ENCODE results near the gene CIZ1.
A peak's percentile ranks its signal among the peaks of the same experiment; 100 is the strongest.

CIZ1 gene

DNA sequence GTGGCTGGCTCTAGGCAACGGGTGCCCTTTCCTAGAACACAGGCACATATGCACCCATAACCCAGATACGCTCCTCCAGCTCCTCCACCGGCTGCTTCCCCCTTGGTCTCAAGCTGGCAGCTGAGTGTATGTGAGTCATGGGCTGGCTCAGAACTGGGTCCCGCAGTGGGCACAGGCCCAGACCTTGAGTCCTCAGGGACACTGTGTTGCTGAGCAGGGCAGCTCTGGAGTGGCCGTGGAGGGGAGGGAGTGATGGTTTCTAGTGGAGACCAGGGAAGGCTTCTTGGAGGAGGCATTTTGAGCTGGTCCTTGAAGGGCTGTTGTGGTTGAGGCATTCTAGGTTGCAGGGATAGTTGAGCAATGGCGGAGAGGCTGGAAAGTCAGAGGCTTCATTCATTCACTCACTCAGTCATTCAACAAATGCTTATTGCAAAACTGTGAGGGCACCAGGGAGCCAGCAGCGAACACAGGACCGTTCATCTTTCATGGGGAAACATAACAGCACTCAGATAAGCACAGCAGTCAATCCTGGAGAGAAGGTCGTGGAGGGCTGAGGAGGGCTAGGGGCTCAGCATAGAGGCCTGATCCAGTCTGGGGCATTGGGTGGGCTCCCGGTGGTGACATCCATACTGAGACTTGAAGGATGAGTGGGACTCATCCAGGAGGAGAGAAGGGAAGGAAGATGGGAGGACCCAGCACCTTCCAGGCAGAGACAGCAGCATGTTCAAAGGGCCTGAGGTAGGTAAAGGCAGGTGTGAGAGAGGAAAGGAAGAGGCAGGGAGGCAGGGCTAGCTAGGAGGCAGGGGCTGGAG lies 29.0 kb downstream of the CIZ1 start:
- no peak for DNase-seq (ENCODE audit: low spot score)

DNA sequence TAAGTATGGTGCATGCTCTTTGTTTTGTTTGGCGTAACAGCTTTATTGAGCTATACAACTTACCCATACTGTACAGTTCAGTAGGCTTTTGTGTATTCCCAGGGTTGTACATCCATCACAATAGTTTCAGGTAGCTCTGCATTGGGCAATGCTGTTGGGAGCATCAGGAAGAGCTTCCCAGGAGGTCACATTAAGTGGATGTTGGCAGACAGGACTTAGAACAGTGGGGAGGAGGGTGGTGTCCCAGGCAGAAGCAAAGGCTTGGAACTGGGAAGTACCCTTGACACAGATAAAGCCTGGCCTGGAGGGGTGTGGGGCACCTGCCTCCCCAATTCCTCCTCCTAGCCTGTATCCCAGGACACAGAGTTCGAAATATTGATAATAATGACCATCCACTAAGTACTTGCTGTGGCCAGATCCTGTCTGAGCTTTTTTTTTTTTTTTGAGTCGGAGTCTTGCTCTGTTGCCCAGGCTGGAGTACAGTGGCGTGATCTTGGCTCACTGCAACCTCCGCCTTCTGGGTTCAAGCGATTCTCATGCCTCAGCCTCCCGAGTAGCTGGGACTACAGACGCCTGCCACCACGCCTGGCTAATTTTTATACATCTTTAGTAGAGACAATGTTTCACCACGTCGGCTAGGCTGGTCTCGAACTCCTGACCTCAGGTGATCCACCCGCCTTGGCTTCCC lies 30.0 kb downstream of the CIZ1 start:
- no peak for DNase-seq (ENCODE audit: low spot score)

- DNase-seq (ENCODE audit: low spot score), result peak; percentile 54
Observed at GRCh38 chr9:128160603-128160987, 30.8 kb downstream of the CIZ1 start.

DNA sequence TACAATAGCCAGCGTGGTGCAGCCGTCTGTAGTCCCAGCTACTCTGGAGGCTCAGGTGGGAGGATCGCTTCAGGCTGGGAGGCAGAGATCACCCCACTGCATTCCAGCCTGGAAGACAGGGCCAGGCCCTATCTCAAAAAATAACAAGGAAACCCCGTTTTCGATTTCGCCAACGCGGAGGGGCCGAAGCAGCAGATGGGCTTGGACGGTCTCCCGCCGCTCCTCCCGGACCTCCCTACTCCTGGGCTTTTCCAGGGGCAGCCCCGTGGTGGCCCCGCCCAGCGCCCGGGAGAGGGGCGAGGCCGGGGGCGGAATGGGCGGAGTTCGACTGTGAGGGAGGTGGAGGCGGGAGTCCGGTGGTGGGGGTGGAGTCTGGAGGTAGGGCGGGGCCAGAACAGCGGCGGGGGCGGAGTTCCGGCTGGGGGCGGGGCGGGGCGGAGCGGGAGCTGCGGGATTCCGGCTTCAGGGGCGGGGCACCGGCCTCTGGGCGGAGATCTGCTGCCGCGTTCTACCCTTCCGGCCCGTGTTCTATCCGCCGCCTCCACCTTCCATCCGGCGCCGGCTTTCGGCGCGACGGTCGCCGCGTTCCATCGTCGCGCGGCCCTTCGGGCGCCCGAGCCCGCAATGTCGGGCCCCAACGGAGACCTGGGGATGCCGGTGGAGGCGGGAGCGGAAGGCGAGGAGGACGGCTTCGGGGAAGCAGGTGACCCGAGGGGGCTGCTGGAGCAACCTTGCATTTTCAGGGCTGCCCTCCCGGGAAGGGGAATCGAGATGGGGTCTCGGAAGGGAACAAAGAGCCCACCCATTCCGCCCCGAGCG lies 31.4 kb downstream of the CIZ1 start, which contains the start of gene BBLN:
Gene BBLN, plus strand, starts transcription at position 482 of the 819 bp plus-strand sequence. Its CDS starts 143 bp downstream, at position 625.
- peak; percentile 98 for DNase-seq (ENCODE audit: low spot score)

DNA sequence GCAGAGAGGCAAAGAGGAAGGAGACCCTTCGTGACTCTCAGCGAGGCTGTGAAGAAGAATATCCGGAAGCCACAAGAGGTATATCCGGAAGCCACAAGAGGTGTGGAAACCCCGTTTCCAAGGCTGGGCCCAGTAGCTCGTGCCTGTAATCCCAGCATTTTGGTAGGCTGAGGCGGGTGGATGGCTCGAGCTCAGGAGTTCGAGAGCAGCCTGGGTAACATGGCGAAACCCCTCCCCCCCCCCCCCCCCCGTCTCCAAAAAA lies 31.9 kb downstream of the CIZ1 start:
- no peak for DNase-seq (ENCODE audit: low spot score)

DNA sequence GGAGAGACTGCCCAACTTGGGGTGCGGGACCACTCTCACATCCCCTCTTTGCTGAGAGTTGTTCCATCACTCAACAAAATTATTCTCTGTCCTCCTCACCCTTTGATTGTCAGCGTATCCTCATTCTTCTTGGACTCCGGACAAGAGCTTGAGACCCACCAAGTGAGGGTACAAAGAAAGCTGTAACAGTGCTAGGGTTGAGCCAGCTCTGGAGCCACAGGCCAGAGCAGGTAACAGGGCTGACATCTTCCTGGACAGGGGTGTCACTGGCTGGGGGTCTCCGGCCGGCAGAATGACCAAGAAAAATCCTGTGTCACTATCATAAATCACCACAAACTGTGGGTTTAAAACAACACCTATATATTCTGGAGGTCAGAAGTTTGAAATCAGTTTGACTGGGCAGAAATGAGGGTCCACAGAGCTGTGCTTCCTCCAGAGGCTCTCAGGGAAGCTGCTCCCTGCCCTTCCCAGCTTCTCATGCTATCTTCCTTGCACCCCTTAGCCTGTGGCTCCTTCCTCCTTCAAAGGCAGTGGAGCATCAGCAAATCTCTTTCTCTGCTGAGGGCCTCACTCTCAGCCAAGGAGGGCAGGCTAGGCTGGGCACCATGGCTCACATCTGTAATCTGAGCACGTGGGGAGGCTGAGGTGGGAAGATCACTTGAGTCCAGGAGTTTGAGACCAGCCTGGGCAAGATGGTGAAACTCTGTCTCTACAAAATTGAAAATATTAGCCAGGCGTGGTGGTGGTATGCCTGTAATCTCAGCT lies 35.5 kb downstream of the CIZ1 start:
- DNase-seq (ENCODE audit: low spot score), result no peak

GRCh38 chr9:128153947-128154695 lies 37.3 kb downstream of the CIZ1 start:
- DNase-seq (ENCODE audit: low spot score), result no peak

- DNase-seq (ENCODE audit: low spot score), result no peak
Observed at GRCh38 chr9:128153060-128153946, 38.1 kb downstream of the CIZ1 start.

DNA sequence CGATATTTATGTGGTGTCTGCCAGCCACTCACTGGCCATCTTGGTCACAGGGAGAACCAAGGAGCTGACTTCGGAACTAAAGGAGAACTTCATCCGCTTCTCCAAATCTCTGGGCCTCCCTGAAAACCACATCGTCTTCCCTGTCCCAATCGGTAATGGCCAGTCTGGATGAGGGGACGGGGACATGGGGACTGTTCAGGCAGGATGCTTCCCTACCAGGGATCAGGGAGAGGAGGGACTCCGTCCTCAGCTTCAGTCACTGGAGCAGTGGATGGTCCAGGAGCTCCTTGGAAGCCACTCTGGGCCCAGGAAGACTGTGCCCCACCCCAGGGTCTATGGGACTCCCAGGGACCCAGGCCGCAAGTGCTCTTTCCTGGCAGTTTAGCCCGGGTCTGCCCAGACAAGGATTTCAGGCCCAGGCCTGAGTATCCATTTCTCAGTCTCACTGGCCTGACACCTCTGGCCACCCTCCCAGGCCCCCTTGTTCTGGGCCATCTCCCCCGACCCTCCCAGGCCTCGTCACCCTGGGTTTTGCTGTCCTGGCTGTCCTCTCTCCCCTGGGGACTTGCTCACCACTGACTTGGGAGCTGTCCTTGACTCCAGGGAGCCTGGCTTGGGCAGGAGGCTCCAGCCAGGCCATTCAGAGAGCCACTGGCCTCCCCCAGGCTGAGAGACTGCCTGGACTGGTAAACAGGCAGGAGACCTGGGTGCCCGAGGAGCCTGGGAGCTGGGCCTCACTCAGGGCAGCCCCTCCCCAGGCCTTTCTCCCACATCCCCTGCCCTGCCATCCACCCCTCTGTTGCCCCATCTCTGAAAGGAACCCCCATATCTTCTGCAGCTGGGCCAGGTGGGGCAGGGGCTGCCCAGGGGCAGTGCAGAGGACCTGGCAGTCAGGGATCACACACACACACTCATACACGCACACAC lies 39.0 kb downstream of the CIZ1 start:
- DNase-seq (ENCODE audit: low spot score), result no peak

DNA sequence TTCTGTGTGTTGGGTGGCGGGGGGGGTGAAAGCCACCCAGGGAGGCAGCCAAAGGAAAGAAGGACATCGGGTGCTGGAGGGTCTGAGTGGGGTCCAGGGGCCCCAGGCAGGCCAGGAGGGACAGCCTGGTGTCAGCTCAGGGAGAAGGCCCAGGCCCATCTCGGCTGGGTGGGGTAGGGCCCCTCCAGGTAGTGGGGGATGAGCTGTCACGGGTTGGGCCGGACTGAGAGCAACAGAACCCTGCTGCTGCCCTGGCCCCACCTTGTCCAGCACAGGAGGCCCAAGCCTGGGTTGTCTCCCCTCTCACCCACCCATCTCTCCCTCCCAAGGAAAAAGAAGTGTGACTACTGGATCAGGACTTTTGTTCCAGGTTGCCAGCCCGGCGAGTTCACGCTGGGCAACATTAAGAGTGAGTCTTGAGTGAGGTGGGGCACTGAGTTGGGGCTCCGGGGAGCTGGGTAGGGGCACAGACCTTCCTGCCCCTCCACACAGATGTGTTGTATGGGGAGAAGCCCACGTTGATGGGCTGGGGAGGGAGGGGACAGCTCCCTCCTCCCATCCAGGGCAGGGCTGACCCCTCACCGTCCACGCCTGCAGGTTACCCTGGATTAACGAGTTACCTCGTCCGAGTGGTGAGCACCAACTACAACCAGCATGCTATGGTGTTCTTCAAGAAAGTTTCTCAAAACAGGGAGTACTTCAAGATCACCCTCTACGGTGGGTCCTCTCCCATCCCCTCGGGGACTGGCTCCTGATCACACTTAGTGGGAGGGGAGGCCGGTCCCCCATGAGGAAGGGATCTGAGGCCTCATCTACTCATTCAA lies 39.9 kb downstream of the CIZ1 start:
- no peak for DNase-seq (ENCODE audit: low spot score)

GRCh38 chr9:128150594-128151308 lies 40.6 kb downstream of the CIZ1 start:
- no peak for DNase-seq (ENCODE audit: low spot score)

GRCh38 chr9:128149951-128150593 lies 41.3 kb downstream of the CIZ1 start:
- DNase-seq (ENCODE audit: low spot score), result no peak

GRCh38 chr9:128149001-128149701 lies 42.2 kb downstream of the CIZ1 start, which contains the start of gene LCN2:
Gene LCN2 (plus strand): TSS chr9:128149453. CDS start chr9:128149526, 73 bp downstream.
- no peak for DNase-seq (ENCODE audit: low spot score)

DNA sequence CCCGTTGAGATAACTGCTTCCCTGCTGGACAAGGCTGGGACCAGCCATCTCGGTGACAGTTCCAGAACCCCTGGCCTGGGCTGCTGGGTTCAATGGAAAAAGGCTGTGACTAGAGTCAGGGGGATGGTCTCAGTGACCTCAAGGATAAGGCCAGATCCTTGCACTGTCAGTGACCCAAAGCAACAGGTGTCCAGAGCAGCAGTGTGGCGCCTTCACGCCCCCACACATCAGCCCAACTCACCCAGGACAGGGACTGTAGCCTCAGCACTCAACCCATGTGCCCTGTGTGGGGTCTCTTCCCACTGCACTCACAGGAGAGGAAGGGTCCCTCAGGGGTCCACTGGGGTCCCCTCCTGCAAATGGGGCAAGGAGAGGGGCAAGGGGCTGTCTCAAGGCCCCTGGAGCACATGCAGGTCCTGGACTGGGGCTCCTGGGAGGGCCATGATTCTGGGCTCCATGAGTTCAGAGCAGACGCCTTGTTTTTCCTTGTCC lies 42.8 kb downstream of the CIZ1 start:
- DNase-seq (ENCODE audit: low spot score), result no peak

GRCh38 chr9:128146591-128147120 lies 44.7 kb downstream of the CIZ1 start:
- DNase-seq (ENCODE audit: low spot score), result no peak

- no peak for DNase-seq (ENCODE audit: low spot score)
Observed at GRCh38 chr9:128145951-128146351, 45.4 kb downstream of the CIZ1 start.

Data from ecto neural progenitor cell (in vitro differentiated cells).